A549 (cell line): ENCODE results near the gene RILPL1. TPM values are rescaled to one million over a fixed set of nuclear protein-coding genes. Genes with fewer than 3 reads are reported as not detected.

Experiments
- ATAC-seq, 2 experiments: fragments of 200-7000 bp in 1 of 2; fragments of >200 bp in 1 of 2; cut with Nextera tagmentation in 1 of 2; cut with Tn5 transposase in 1 of 2; 3 replicates each; pipeline versions ENCODE4 v1.8.0 to v1.9.1; 2018 to 2020; ENCODE audit warnings: mild to moderate bottlenecking in 1 of 2, moderate library complexity in 1 of 2
- CTCF ChIA-PET: fragments of 300-600 bp; sonication (Branson Sonifier 250); formaldehyde crosslinking; extraction: SDS; loops from one replicate; lab custom pipeline; 2021; ENCODE audit warnings: antibody characterized with exemption, inconsistent platforms; lab: Yijun Ruan, JAX
- POLR2A ChIA-PET: fragments of 350-600 bp; formaldehyde crosslinking; extraction: SDS; loops from one replicate; lab custom pipeline; 2021; ENCODE audit warnings: antibody characterized with exemption, inconsistent platforms; lab: Yijun Ruan, JAX
- DNase-seq, 2 experiments: peaks; one replicate each; pipeline versions ENCODE4 v3.0.0 to v3.0.0-alpha.2; 2011 to 2016; ENCODE audit warnings: low read depth in 1 of 2, low spot score in 1 of 2
- FAIRE-seq: peaks from 2 replicates; lab custom pipeline; 2011; peaks lifted over from hg19 to GRCh38; lab: Jason Lieb, UNC
- H3K27ac ChIP-seq, 2 experiments: fragments of >200 bp; sonication (Bioruptor Twin); formaldehyde crosslinking; 3 replicates each; pipeline ENCODE4 v1.5.1; 2016 to 2017
- H3K4me1 ChIP-seq: fragments of >200 bp; sonication (Bioruptor Twin); formaldehyde crosslinking; 3 replicates; pipeline ENCODE4 v1.6.1; 2016
- H3K4me2 ChIP-seq: fragments of >200 bp; sonication (Bioruptor Twin); formaldehyde crosslinking; 3 replicates; pipeline ENCODE4 v1.6.1; 2016
- H3K4me3 ChIP-seq: fragments of >200 bp; sonication (Bioruptor Twin); formaldehyde crosslinking; 3 replicates; pipeline ENCODE4 v1.5.1; 2016
- H3K9me3 ChIP-seq: fragments of >200 bp; sonication (Bioruptor Twin); formaldehyde crosslinking; 3 replicates; pipeline ENCODE4 v1.6.1; 2016
- BHLHE40 ChIP-seq: IDR thresholded peaks from 2 replicates; pipeline ENCODE4 v1.6.1; 2012; ENCODE audit warnings: low read depth, low read length, inconsistent platforms
- CHD4 ChIP-seq: fragments of 200-600 bp; sonication (generic); IDR thresholded peaks from 2 replicates; pipeline ENCODE4 v1.6.1; 2016; ENCODE audit warnings: antibody characterized with exemption, mild to moderate bottlenecking, borderline replicate concordance
- FOSB ChIP-seq: fragments of 250-450 bp; sonication (Bioruptor Pico); IDR thresholded peaks from 2 replicates; pipeline ENCODE4 v1.5.0; 2020; ENCODE audit warnings: mild to moderate bottlenecking, moderate library complexity
- HDAC2 ChIP-seq: fragments of 200-600 bp; sonication (generic); IDR thresholded peaks from 2 replicates; pipeline ENCODE4 v1.6.1; 2016
- HOXA7 ChIP-seq: fragments of 250-450 bp; sonication (Bioruptor Pico); IDR thresholded peaks from 2 replicates; pipeline ENCODE4 v1.5.0; 2020; ENCODE audit warnings: mild to moderate bottlenecking, moderate library complexity
- HOXB13 ChIP-seq: fragments of 250-450 bp; sonication (Bioruptor Pico); IDR thresholded peaks from 2 replicates; pipeline ENCODE4 v1.5.0; 2020; ENCODE audit warnings: low read depth, mild to moderate bottlenecking, moderate library complexity
- HOXB5 ChIP-seq: fragments of 250-450 bp; sonication (Bioruptor Pico); IDR thresholded peaks from 2 replicates; pipeline ENCODE4 v1.5.0; 2020; ENCODE audit warnings: mild to moderate bottlenecking, moderate library complexity
- JUN ChIP-seq, 2 experiments: fragments of >200 bp; sonication (Bioruptor Twin); formaldehyde crosslinking; IDR thresholded peaks; 2 replicates in 1 of 2; 3 replicates in 1 of 2; pipeline ENCODE4 v1.6.1; 2016 to 2017
- KDM1A ChIP-seq: fragments of 200-600 bp; sonication (generic); IDR thresholded peaks from 2 replicates; pipeline ENCODE4 v1.6.1; 2016; ENCODE audit warnings: low read depth, mild to moderate bottlenecking
- MAFK ChIP-seq: fragments of 450-650 bp; IDR thresholded peaks from 2 replicates; pipeline ENCODE4 v1.6.1; 2014; ENCODE audit not compliant: partially characterized antibody
- NPAS2 ChIP-seq: fragments of 250-450 bp; sonication (Bioruptor Pico); IDR thresholded peaks from 2 replicates; pipeline ENCODE4 v1.8.0; 2022; ENCODE audit warnings: mild to moderate bottlenecking, moderate library complexity, borderline replicate concordance
- PHF8 ChIP-seq: fragments of 200-600 bp; sonication (generic); IDR thresholded peaks from 2 replicates; pipeline ENCODE4 v1.6.1; 2016; ENCODE audit warnings: low read depth, mild to moderate bottlenecking, antibody characterized with exemption, moderate library complexity, borderline replicate concordance
- SMC3 ChIP-seq: fragments of >200 bp; sonication (Bioruptor Twin); formaldehyde crosslinking; IDR thresholded peaks from 3 replicates; pipeline ENCODE4 v1.6.1; 2018; ENCODE audit warnings: inconsistent platforms
- SREBF2 ChIP-seq: fragments of 450-650 bp; IDR thresholded peaks from 2 replicates; pipeline ENCODE4 v1.6.1; 2014; ENCODE audit warnings: mild to moderate bottlenecking, moderate library complexity
- ZFP36 ChIP-seq: fragments of 450-650 bp; IDR thresholded peaks from 2 replicates; pipeline ENCODE4 v1.6.1; 2014; ENCODE audit warnings: borderline replicate concordance; ENCODE audit not compliant: partially characterized antibody
- WGBS: methylation state at CpG from one replicate; pipeline ENCODE4 v1.1.6; 2017; ENCODE audit errors: missing lambda C conversion rate; 5-methylcytosine and 5-hydroxymethylcytosine counted together
- polyA plus RNA-seq, 4 experiments: library from polyadenylated mRNA; depleted of rRNA in 3 of 4; stranded (reverse); fragments of >200 nt; fragmentation: RNase III in 1 of 4; extraction: RNeasy Plus Mini Kit Qiagen cat#74134 plus additional on column Dnase treatment in 1 of 4; gene quantifications; 2 replicates in 3 of 4; 3 replicates in 1 of 4; pipeline ENCODE4 v1.2.3, GENCODE V29; 2011 to 2017
- TF ChIP-seq, protein P1 (sequence below): IDR thresholded peaks from 2 replicates; pipeline ENCODE4 v1.6.1; 2012
- TF ChIP-seq, protein P2 (sequence below): fragments of 150-350 bp; IDR thresholded peaks from 2 replicates; pipeline ENCODE4 v1.6.1; 2014; ENCODE audit warnings: low read depth, mild to moderate bottlenecking, low read length
- TF ChIP-seq, protein P3 (sequence below): fragments of >200 bp; sonication (Bioruptor Twin); formaldehyde crosslinking; IDR thresholded peaks from 3 replicates; pipeline ENCODE4 v1.6.1; 2016

Gene RILPL1
- polyA plus RNA-seq, 2 of the 4 experiments (the other 2 are of a cell fraction) = 8.0 to 14.2 TPM

DNA sequence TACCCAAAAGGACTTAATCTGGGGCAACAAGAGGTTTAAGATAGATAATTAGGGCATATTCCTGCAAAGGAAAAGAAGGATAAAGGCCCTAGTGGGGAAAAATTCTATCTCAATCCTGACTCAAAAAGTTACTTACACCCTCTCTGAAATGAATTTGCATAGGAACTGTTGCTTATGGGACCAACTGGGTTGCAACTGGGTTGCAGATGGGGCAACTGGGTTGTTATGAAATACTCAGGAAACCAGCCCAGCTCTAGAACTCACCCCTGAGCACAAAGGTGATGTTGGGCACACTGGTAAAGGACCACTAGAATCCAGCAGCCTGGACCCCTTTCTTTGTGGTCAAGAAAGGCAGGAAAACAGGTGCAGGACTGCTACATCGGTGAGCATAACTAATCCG is 17.2 kb upstream of the RILPL1 start (continued):
- TF ChIP-seq SMC3 (no peak), PHF8 (no peak), CHD4 (no peak)
- TF ChIP-seq, protein P1, sequence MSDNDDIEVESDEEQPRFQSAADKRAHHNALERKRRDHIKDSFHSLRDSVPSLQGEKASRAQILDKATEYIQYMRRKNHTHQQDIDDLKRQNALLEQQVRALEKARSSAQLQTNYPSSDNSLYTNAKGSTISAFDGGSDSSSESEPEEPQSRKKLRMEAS = no peak
- TF ChIP-seq, protein P2, sequence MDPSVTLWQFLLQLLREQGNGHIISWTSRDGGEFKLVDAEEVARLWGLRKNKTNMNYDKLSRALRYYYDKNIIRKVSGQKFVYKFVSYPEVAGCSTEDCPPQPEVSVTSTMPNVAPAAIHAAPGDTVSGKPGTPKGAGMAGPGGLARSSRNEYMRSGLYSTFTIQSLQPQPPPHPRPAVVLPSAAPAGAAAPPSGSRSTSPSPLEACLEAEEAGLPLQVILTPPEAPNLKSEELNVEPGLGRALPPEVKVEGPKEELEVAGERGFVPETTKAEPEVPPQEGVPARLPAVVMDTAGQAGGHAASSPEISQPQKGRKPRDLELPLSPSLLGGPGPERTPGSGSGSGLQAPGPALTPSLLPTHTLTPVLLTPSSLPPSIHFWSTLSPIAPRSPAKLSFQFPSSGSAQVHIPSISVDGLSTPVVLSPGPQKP = no peak

GRCh38 chr12:123548107-123548506 is 14.6 kb upstream of the RILPL1 start:
- Histone ChIP-seq H3K27ac (no peak overlapping the region), H3K4me3 (no peak overlapping the region), H3K4me1 (no peaks in the 10 kb centered on the region), H3K4me2 (no peak overlapping the region), H3K9me3 (no peaks in the 10 kb centered on the region)
- FAIRE-seq = no peak
- WGBS = 8% methylated on average over 3 of the region's 3 CpGs
- ATAC-seq = no peak
- CTCF ChIA-PET = interaction anchor here (0.6 to 1.6 kb wide), 5 partner anchors 11 to 422 kb away, joined by 3 to 5 read pairs (median 4); no protein-coding TSS in a partner anchor
- POLR2A ChIA-PET = no interaction called here
- DNase-seq = no peak
- TF ChIP-seq NPAS2 (CRISPR knock-in tag) (no peak), KDM1A (no peak), SREBF2 (no peak), HOXA7 (CRISPR knock-in tag) (no peak), HOXB5 (CRISPR knock-in tag) (no peak), HOXB13 (no peak), ZFP36 (no peak), HDAC2 (no peak)
- TF ChIP-seq, protein P2 = no peak
- TF ChIP-seq, protein P3, sequence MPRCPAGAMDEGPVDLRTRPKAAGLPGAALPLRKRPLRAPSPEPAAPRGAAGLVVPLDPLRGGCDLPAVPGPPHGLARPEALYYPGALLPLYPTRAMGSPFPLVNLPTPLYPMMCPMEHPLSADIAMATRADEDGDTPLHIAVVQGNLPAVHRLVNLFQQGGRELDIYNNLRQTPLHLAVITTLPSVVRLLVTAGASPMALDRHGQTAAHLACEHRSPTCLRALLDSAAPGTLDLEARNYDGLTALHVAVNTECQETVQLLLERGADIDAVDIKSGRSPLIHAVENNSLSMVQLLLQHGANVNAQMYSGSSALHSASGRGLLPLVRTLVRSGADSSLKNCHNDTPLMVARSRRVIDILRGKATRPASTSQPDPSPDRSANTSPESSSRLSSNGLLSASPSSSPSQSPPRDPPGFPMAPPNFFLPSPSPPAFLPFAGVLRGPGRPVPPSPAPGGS = no peak

DNA sequence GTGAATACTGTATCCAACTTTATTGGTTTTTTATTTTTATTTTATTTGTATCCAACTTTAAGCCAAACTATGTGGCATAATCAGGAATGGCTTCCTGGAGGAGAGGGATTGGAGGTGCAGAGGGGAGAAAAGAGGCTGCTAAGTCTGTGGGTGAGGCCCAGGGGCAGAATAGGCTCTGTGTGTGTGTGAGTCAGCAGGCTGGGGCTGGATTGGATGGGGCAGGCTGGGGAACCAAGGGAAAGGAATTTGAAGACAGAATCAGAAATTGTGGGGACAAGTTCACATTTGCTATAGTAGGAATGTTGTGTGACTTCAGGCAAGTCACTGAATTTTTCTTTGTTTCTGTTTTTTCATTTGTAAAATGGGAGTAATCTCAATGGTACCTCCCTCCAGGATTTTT is 12.8 kb upstream of the RILPL1 start:
- ChIA-PET POLR2A (no interaction called here), CTCF (no interaction called here)
- Histone ChIP-seq H3K4me1 (no peaks in the 10 kb centered on the region), H3K4me3 (no peak overlapping the region), H3K27ac (no peak overlapping the region), H3K4me2 (no peak overlapping the region), H3K9me3 (no peaks in the 10 kb centered on the region)
- ATAC-seq = peak; percentile 70 to 76; a peak in 5 of 6 replicates
- no peak for TF ChIP-seq FOSB (CRISPR knock-in tag)
- peak in 1 of 2 experiments; percentile 28 for DNase-seq
- no peak for FAIRE-seq

DNA sequence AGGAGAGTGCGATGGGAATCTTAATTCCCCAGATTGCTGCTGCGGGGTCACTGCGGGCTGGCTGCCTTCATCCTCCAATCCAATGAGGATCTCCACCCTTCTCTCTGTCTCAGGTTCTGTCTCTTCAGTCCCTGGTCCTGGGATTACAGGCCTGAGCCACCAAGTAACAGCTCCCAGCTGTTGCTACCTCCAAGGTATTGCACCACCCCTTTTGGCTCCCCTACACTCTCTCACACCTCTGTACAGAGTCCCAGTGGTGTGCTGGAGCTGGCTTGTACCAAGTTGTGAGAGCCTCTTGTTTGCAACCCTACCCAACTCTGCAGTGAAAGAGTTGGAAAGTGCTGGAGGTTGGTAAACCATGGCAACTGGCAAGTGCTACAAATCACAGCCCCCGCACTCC is 10.0 kb upstream of the RILPL1 start:
- CTCF ChIA-PET = interaction anchor here (0.7 to 2.1 kb wide), 2 partner anchors 38 to 495 kb away, joined by 3 to 9 read pairs; no protein-coding TSS in a partner anchor
- TF ChIP-seq MAFK (no peak), JUN (IDR thresholded peaks at IDR 0.05) (no peak), CHD4 (no peak), BHLHE40 (no peak), HOXA7 (CRISPR knock-in tag) (no peak)
- WGBS = 97% methylated on average over 4 of the region's 4 CpGs
- Histone ChIP-seq H3K9me3 (no peaks in the 10 kb centered on the region), H3K4me3 (no peak overlapping the region), H3K4me1 (no peaks in the 10 kb centered on the region), H3K4me2 (no peak overlapping the region), H3K27ac (no peak overlapping the region)
- FAIRE-seq (no peak), ATAC-seq (peak in 1 of 2 experiments; percentile 16; a peak in 1 of 6 replicates), DNase-seq (no peak)
- POLR2A ChIA-PET = no interaction called here
